K562 (cell line): ENCODE data around the gene NOLC1. TPM values are rescaled to one million over a fixed set of nuclear protein-coding genes. Genes with fewer than 3 reads are reported as not detected.

Experiments
- ATAC-seq: fragments of 200-7000 bp; cut with Tn5 transposase; 3 replicates; pipeline ENCODE4 v1.9.1; 2020; ENCODE audit warnings: moderate library complexity
- BruUV-seq: library from RNA; stranded (reverse); fragments of 400-500 nt; replicated peaks from 2 replicates; lab custom pipeline; 2021; lab: Mats Ljungman, UMichigan
- CTCF ChIA-PET: fragments of 300-600 bp; formaldehyde crosslinking; extraction: SDS; loops from one replicate; lab custom pipeline; 2021; ENCODE audit warnings: low intra/inter-chr PET ratio; lab: Yijun Ruan, JAX
- POLR2A ChIA-PET: fragments of 300-600, 350-650 bp; sonication (Branson Sonifier 250); formaldehyde crosslinking; extraction: SDS; loops from one replicate; lab custom pipeline; 2021; ENCODE audit warnings: antibody characterized with exemption, inconsistent platforms; lab: Yijun Ruan, JAX
- DNase-seq, 4 experiments: peaks; one replicate each; pipeline versions ENCODE4 v3.0.0 to v3.0.0-alpha.2; 2011 to 2018; ENCODE audit warnings: low spot score in 3 of 4, mixed read lengths in 3 of 4; ENCODE audit errors: extremely low read depth in 1 of 4
- FAIRE-seq: peaks from 2 replicates; lab custom pipeline; 2011; peaks lifted over from hg19 to GRCh38; lab: Jason Lieb, UNC
- H2AFZ ChIP-seq: 2 replicates; pipeline ENCODE4 v1.6.0; 2011; ENCODE audit warnings: low read depth, low read length, control low read depth, inconsistent platforms
- H3K27ac ChIP-seq: fragments of 200-600 bp; 3 replicates; pipeline ENCODE4 v1.8.0; 2011; ENCODE audit warnings: low read depth, mild to moderate bottlenecking, control low read depth, inconsistent platforms, low read length, moderate library complexity, mixed read lengths; ENCODE audit errors: extremely low read depth
- H3K27me3 ChIP-seq, 2 experiments: fragments of 300-600 bp in 1 of 2; 2 replicates in 1 of 2; 3 replicates in 1 of 2; pipeline versions ENCODE4 v1.6.0 to v1.8.0; 2011; ENCODE audit warnings: inconsistent platforms in 2 of 2, low read length in 2 of 2, mild to moderate bottlenecking in 1 of 2, mixed read lengths in 1 of 2, moderate library complexity in 1 of 2; ENCODE audit not compliant: control insufficient read depth in 2 of 2, insufficient read depth in 2 of 2
- H3K36me3 ChIP-seq: fragments of 300-600 bp; 3 replicates; pipeline ENCODE4 v1.8.0; 2011; ENCODE audit warnings: mild to moderate bottlenecking, low read length, inconsistent platforms; ENCODE audit not compliant: control insufficient read depth, insufficient read depth
- H3K4me1 ChIP-seq, 2 experiments: fragments of 200-600 bp in 1 of 2; replicated peaks in 1 of 2; 2 replicates in 1 of 2; 3 replicates in 1 of 2; pipeline versions ENCODE4 v1.5.1 to v1.8.0; 2011; ENCODE audit warnings: inconsistent platforms in 2 of 2, low read length in 2 of 2, mild to moderate bottlenecking in 1 of 2, mixed read lengths in 1 of 2, moderate library complexity in 1 of 2; ENCODE audit not compliant: control insufficient read depth in 2 of 2, insufficient read depth in 2 of 2
- H3K4me2 ChIP-seq: 2 replicates; pipeline ENCODE4 v1.6.1; 2011; ENCODE audit warnings: low read length, control low read depth, inconsistent platforms, mixed read lengths; ENCODE audit not compliant: insufficient read depth
- H3K4me3 ChIP-seq: fragments of 200-600 bp; sonication (generic), shearing (Covaris generic); 2 replicates; pipeline ENCODE4 v1.5.1; 2016; ENCODE audit warnings: control low read depth, inconsistent platforms
- H3K79me2 ChIP-seq: fragments of 200-600 bp; 3 replicates; pipeline ENCODE4 v1.8.0; 2011; ENCODE audit warnings: low read length, inconsistent platforms; ENCODE audit not compliant: control insufficient read depth, insufficient read depth
- H3K9ac ChIP-seq, 2 experiments: 2 replicates each; pipeline versions ENCODE4 v1.6.0 to v1.6.1; 2011; ENCODE audit warnings: low read depth in 2 of 2, low read length in 2 of 2, control low read depth in 1 of 2, inconsistent platforms in 1 of 2, mild to moderate bottlenecking in 1 of 2, mixed read lengths in 1 of 2; ENCODE audit not compliant: insufficient read depth in 1 of 2
- H3K9me1 ChIP-seq: one replicate; pipeline ENCODE4 v1.6.0; 2011; ENCODE audit warnings: inconsistent platforms, mild to moderate bottlenecking, low read length, moderate library complexity; ENCODE audit not compliant: control insufficient read depth, insufficient read depth
- H3K9me3 ChIP-seq: replicated peaks from 2 replicates; pipeline ENCODE4 v1.5.1; 2011; ENCODE audit warnings: low read depth, low read length, inconsistent platforms; ENCODE audit not compliant: control insufficient read depth, insufficient read depth
- H4K20me1 ChIP-seq: replicated peaks from 2 replicates; pipeline ENCODE4 v1.6.1; 2011; ENCODE audit warnings: low read length, inconsistent platforms, mixed read lengths; ENCODE audit not compliant: control insufficient read depth, insufficient read depth
- ATF7 ChIP-seq: fragments of 450-650 bp; IDR thresholded peaks from 2 replicates; pipeline ENCODE4 v1.7.1; 2014; ENCODE audit warnings: mild to moderate bottlenecking, moderate library complexity
- BACH1 ChIP-seq: fragments of 200-800 bp; sonication (Bioruptor generic); IDR thresholded peaks from 2 replicates; pipeline ENCODE4 v1.6.1; 2016; ENCODE audit warnings: missing genetic modification characterization, missing compliant biosample characterization
- CBX2 ChIP-seq: fragments of 200-600 bp; sonication (generic); IDR thresholded peaks from one replicate; pipeline ENCODE4 v1.6.1; 2012; ENCODE audit warnings: mild to moderate bottlenecking, low read length, inconsistent platforms; ENCODE audit not compliant: insufficient read depth, poor library complexity, severe bottlenecking
- CCAR2 ChIP-seq: fragments of 200-400 bp; formaldehyde crosslinking; IDR thresholded peaks from 2 replicates; pipeline ENCODE4 v1.6.1; 2017; ENCODE audit warnings: mild to moderate bottlenecking, low read depth, low read length
- CTCFL ChIP-seq: IDR thresholded peaks from 2 replicates; pipeline ENCODE4 v1.6.1; 2011; ENCODE audit warnings: borderline replicate concordance, low read depth, mild to moderate bottlenecking, moderate library complexity, low read length; ENCODE audit not compliant: insufficient read depth, poor library complexity, severe bottlenecking
- GATAD2A ChIP-seq: fragments of 450-650 bp; IDR thresholded peaks from 2 replicates; pipeline ENCODE4 v1.6.1; 2017
- IRF2 ChIP-seq: sonication (generic); formaldehyde crosslinking; IDR thresholded peaks from 2 replicates; pipeline ENCODE4 v1.8.1; 2022; ENCODE audit warnings: mild to moderate bottlenecking, missing genetic modification reagents
- MCM3 ChIP-seq: fragments of 450-650 bp; IDR thresholded peaks from 2 replicates; pipeline ENCODE4 v1.6.1; 2016
- NKRF ChIP-seq: fragments of 450-650 bp; IDR thresholded peaks from 2 replicates; pipeline ENCODE4 v1.6.1; 2016; ENCODE audit warnings: borderline replicate concordance
- STAT5A ChIP-seq: IDR thresholded peaks from 2 replicates; pipeline ENCODE4 v1.6.1; 2012; ENCODE audit warnings: low read length, inconsistent platforms, borderline replicate concordance
- YY1 ChIP-seq, 3 experiments: IDR thresholded peaks; 2 replicates each; pipeline ENCODE4 v1.6.1; 2011; ENCODE audit warnings: low read length in 2 of 3, mild to moderate bottlenecking in 2 of 3, moderate library complexity in 2 of 3, borderline replicate concordance in 1 of 3, control low read depth in 1 of 3, low read depth in 1 of 3; ENCODE audit not compliant: insufficient read depth in 3 of 3, insufficient replicate concordance in 2 of 3, control insufficient read depth in 1 of 3, insufficient read length in 1 of 3; ENCODE audit errors: extremely low read depth in 1 of 3
- ZFP30 ChIP-seq: fragments of 250-450 bp; sonication (Bioruptor Pico); IDR thresholded peaks from 2 replicates; pipeline ENCODE4 v1.8.0; 2022; ENCODE audit warnings: moderate library complexity, mild to moderate bottlenecking, inconsistent platforms, borderline replicate concordance
- ZNF347 ChIP-seq: fragments of 450-650 bp; formaldehyde crosslinking; IDR thresholded peaks from 2 replicates; pipeline ENCODE4 v1.4.0; 2020; ENCODE audit warnings: low read depth, mild to moderate bottlenecking, moderate library complexity
- ZNF785 ChIP-seq: fragments of 250-450 bp; sonication (Bioruptor Pico); IDR thresholded peaks from 2 replicates; pipeline ENCODE4 v1.4.0; 2020; ENCODE audit warnings: mild to moderate bottlenecking
- WGBS: fragments of 100-300 bp; shearing (Covaris generic); methylation state at CpG from one replicate; pipeline ENCODE4 v1.1.6; 2016; ENCODE audit warnings: low coverage, mixed read lengths; ENCODE audit not compliant: insufficient coverage; ENCODE audit errors: missing lambda C conversion rate; 5-methylcytosine and 5-hydroxymethylcytosine counted together
- in situ Hi-C: fragments of 300-500 bp; cut with MboI; formaldehyde crosslinking; loops from 4 replicates; pipeline ENCODE4 v1.15.0; 2018; ENCODE audit warnings: inconsistent platforms, mixed read lengths
- intact Hi-C: fragments of 100-400 bp; cut with micrococcal nuclease; formaldehyde crosslinking; loops from 2 replicates; pipeline ENCODE4 v1.14.2; 2022
- polyA plus RNA-seq, 8 experiments: library from polyadenylated mRNA; depleted of rRNA in 4 of 8; stranded (reverse) in 5 of 8; unstranded in 3 of 8; fragments of >200 nt; fragmentation: Nextera tagmentation in 2 of 8; fragmentation: Illumina TruSeq in 1 of 8; extraction: Ambion mirVana in 2 of 8; extraction: Trizol in 1 of 8; gene quantifications; 2 replicates each; pipeline versions ENCODE4 v1.2.1 to v1.2.3, GENCODE V29; 2011 to 2014; ENCODE audit warnings: inconsistent platforms in 1 of 8, missing spikeins in 1 of 8
- total RNA-seq, 7 experiments: library from RNA; depleted of rRNA in 6 of 7; stranded (reverse); fragments of >200 nt in 6 of 7; fragmentation: Illumina TruSeq in 2 of 7; extraction: Trizol in 2 of 7; gene quantifications; 2 replicates each; pipeline versions ENCODE4 v1.2.1 to v1.2.3, GENCODE V29; 2011 to 2021; ENCODE audit warnings: low replicate concordance in 1 of 7

NOLC1 gene
- total and polyA plus RNA-seq, 9 of the 15 experiments (the other 6 are each of a cell fraction or from before 2014, with no cell fraction given) = 102 to 310 (median 165) TPM

GRCh38 chr10:102157224-102157623 lies 5.0 kb downstream of the NOLC1 start (continued):
- no peak for TF ChIP-seq NKRF
- no peak for TF ChIP-seq ZNF785 (CRISPR knock-in tag)
- TF ChIP-seq STAT5A = no peak
- no peak for TF ChIP-seq GATAD2A
- no peak for TF ChIP-seq IRF2
- TF ChIP-seq ZFP30 = no peak
- TF ChIP-seq, all 486 proteins: peak for 0

- no peak overlapping the region for H3K9ac ChIP-seq
- 91% methylated on average over 4 of the region's 5 CpGs for WGBS
- H3K4me3 ChIP-seq = no peak overlapping the region
- peaks cover 15 to 17% of the 10 kb centered on the region in 2 experiments; a peak in 4 of 5 replicates for H3K4me1 ChIP-seq
- no peak for DNase-seq
- peaks cover 99% of the 10 kb centered on the region for H3K36me3 ChIP-seq
- H3K9me1 ChIP-seq = no peaks in the 10 kb centered on the region
- FAIRE-seq = no peak
- H3K27me3 ChIP-seq = no peaks in the 10 kb centered on the region
- POLR2A ChIA-PET = interaction anchor here (0.7 to 2.3 kb wide), 2 partner anchors 10 to 245 kb away, joined by 3 to 10 read pairs; no protein-coding TSS in a partner anchor
- in situ Hi-C loops (no loop called here), intact Hi-C loops (no loop called here)
- no peak overlapping the region for H3K4me2 ChIP-seq
- H2AFZ ChIP-seq = no peak overlapping the region
- H3K9me3 ChIP-seq = no peaks in the 10 kb centered on the region
- ATAC-seq = no peak
- no peak overlapping the region for H3K27ac ChIP-seq
- H3K79me2 ChIP-seq = peaks cover 48% of the 10 kb centered on the region
- CTCF ChIA-PET = no interaction called here
- H4K20me1 ChIP-seq = peaks cover 2% of the 10 kb centered on the region
- TF ChIP-seq CCAR2 (no peak), CTCFL (no peak), ZNF347 (no peak), YY1 (IDR thresholded peaks at IDR 0.05; ENCODE audit: borderline replicate concordance in 1 of 3, control insufficient read depth in 1 of 3, extremely low read depth in 1 of 3, insufficient read depth in 3 of 3, insufficient read length in 1 of 3, insufficient replicate concordance in 2 of 3, low read depth in 1 of 3, low read length in 2 of 3) (no peak), CBX2 (no peak), BACH1 (tag) (no peak), MCM3 (no peak), ATF7 (no peak)
- BruUV-seq = no TSS peak
Observed at GRCh38 chr10:102159051-102159597, 6.9 kb downstream of the NOLC1 start.
